Articular chondrocyte of knee joint (primary cell): Measurements from ENCODE around the gene LRRC58. TPM values are rescaled to one million over a fixed set of nuclear protein-coding genes. Genes with fewer than 3 reads are reported as not detected.

Source experiments
- total RNA-seq: library from RNA; depleted of rRNA; stranded (reverse); fragments of >200 nt; gene quantifications from 2 replicates; pipeline ENCODE4 v1.2.3, GENCODE V29; 2012

LRRC58 gene
- total RNA-seq = 43.6 and 46.8 TPM in 2 replicates

GRCh38 chr3:120348991-120349854 lies at the start of gene LRRC58:
TSS of gene LRRC58 (minus strand) at chr3:120349354. CDS start at chr3:120349243, 111 bp downstream.

GRCh38 chr3:120284747-120285507 lies 64.2 kb downstream of the LRRC58 start, which contains the start of gene GPR156:
TSS of gene GPR156 (minus strand) at chr3:120285222. CDS start at chr3:120244098, 41,124 bp downstream.

Other genes with a start within 250 kb of the LRRC58 start
- gene GPR156, start 64.1 kb downstream of the LRRC58 start, total RNA-seq = 1.2 and 1.5 TPM in 2 replicates
- gene FSTL1, start 101.6 kb upstream of the LRRC58 start, total RNA-seq = 2,986 and 3,294 TPM in 2 replicates
- gene NDUFB4, start 247.0 kb upstream of the LRRC58 start, total RNA-seq = 54.0 TPM in 2 replicates